Measurements from ENCODE around the gene LYRM7.
"Not testable (repeated sequence)": the region's sequence is repeated elsewhere in the genome, so short reads cannot be mapped to it uniquely, and the experiment has no call there.

Gene LYRM7

GRCh38 chr5:131170540-131171275, at the start of gene LYRM7:
Gene LYRM7 (plus strand): TSS chr5:131170944. CDS start chr5:131171021, 77 bp downstream.
- peak; percentile 39 for DNase-seq (ENCODE audit: insufficient read length, low spot score)

GRCh38 chr5:131127244-131127643, 43.5 kb upstream of the LYRM7 start:
- not testable (repeated sequence) for FAIRE-seq; DNase-seq (ENCODE audit: insufficient read length, low spot score)

More at GRCh38 chr5:131170540-131171275, at the start of gene LYRM7:
- FAIRE-seq, result peak; percentile 60
- no peak for TF ChIP-seq CTCF (IDR thresholded peaks at IDR 0.05; ENCODE audit: insufficient read depth, missing control alignments)

GRCh38 chr5:131129306-131129705, 41.4 kb upstream of the LYRM7 start:
- DNase-seq (ENCODE audit: insufficient read length, low spot score), result no peak
- TF ChIP-seq CTCF (IDR thresholded peaks at IDR 0.05; ENCODE audit: insufficient read depth, missing control alignments), result no peak
- FAIRE-seq, result no peak

GRCh38 chr5:131133091-131133490, 37.7 kb upstream of the LYRM7 start:
- not testable (repeated sequence) for FAIRE-seq; DNase-seq (ENCODE audit: insufficient read length, low spot score)

- not testable (repeated sequence) for FAIRE-seq; DNase-seq (ENCODE audit: insufficient read length, low spot score)
These were observed 32.3 kb upstream of the LYRM7 start for GRCh38 chr5:131138406-131138805.

- FAIRE-seq (no peak), DNase-seq (ENCODE audit: insufficient read length, low spot score) (no peak)
- TF ChIP-seq CTCF (IDR thresholded peaks at IDR 0.05; ENCODE audit: insufficient read depth, missing control alignments), result no peak
These were observed 31.4 kb upstream of the LYRM7 start for GRCh38 chr5:131139321-131139720.

GRCh38 chr5:131142970-131143617, 27.6 kb upstream of the LYRM7 start:
- no peak for TF ChIP-seq CTCF (IDR thresholded peaks at IDR 0.05; ENCODE audit: insufficient read depth, missing control alignments)
- FAIRE-seq, result no peak

GRCh38 chr5:131147258-131147657, 23.5 kb upstream of the LYRM7 start:
- FAIRE-seq (no peak), DNase-seq (ENCODE audit: insufficient read length, low spot score) (no peak)
- TF ChIP-seq CTCF (IDR thresholded peaks at IDR 0.05; ENCODE audit: insufficient read depth, missing control alignments), result no peak

More at GRCh38 chr5:131142970-131143617, 27.6 kb upstream of the LYRM7 start:
- DNase-seq (ENCODE audit: insufficient read length, low spot score), result no peak
